K562 (cell line): ENCODE results near the gene TKT. TPM values are rescaled to one million over a fixed set of nuclear protein-coding genes. Genes with fewer than 3 reads are reported as not detected.

Experiments used
- ATAC-seq: fragments of 200-7000 bp; cut with Tn5 transposase; 3 replicates; pipeline ENCODE4 v1.9.1; 2020; ENCODE audit warnings: moderate library complexity
- BruUV-seq: library from RNA; stranded (reverse); fragments of 400-500 nt; replicated peaks from 2 replicates; lab custom pipeline; 2021; lab: Mats Ljungman, UMichigan
- CTCF ChIA-PET: fragments of 300-600 bp; formaldehyde crosslinking; extraction: SDS; loops from one replicate; lab custom pipeline; 2021; ENCODE audit warnings: low intra/inter-chr PET ratio; lab: Yijun Ruan, JAX
- POLR2A ChIA-PET: fragments of 300-600, 350-650 bp; sonication (Branson Sonifier 250); formaldehyde crosslinking; extraction: SDS; loops from one replicate; lab custom pipeline; 2021; ENCODE audit warnings: antibody characterized with exemption, inconsistent platforms; lab: Yijun Ruan, JAX
- DNase-seq, 4 experiments: peaks; one replicate each; pipeline versions ENCODE4 v3.0.0 to v3.0.0-alpha.2; 2011 to 2018; ENCODE audit warnings: low spot score in 3 of 4, mixed read lengths in 3 of 4; ENCODE audit errors: extremely low read depth in 1 of 4
- FAIRE-seq: peaks from 2 replicates; lab custom pipeline; 2011; peaks lifted over from hg19 to GRCh38; lab: Jason Lieb, UNC
- H2AFZ ChIP-seq: 2 replicates; pipeline ENCODE4 v1.6.0; 2011; ENCODE audit warnings: low read depth, low read length, control low read depth, inconsistent platforms
- H3K27ac ChIP-seq: fragments of 200-600 bp; 3 replicates; pipeline ENCODE4 v1.8.0; 2011; ENCODE audit warnings: low read depth, mild to moderate bottlenecking, control low read depth, inconsistent platforms, low read length, moderate library complexity, mixed read lengths; ENCODE audit errors: extremely low read depth
- H3K27me3 ChIP-seq, 2 experiments: fragments of 300-600 bp in 1 of 2; 2 replicates in 1 of 2; 3 replicates in 1 of 2; pipeline versions ENCODE4 v1.6.0 to v1.8.0; 2011; ENCODE audit warnings: inconsistent platforms in 2 of 2, low read length in 2 of 2, mild to moderate bottlenecking in 1 of 2, mixed read lengths in 1 of 2, moderate library complexity in 1 of 2; ENCODE audit not compliant: control insufficient read depth in 2 of 2, insufficient read depth in 2 of 2
- H3K36me3 ChIP-seq: fragments of 300-600 bp; 3 replicates; pipeline ENCODE4 v1.8.0; 2011; ENCODE audit warnings: mild to moderate bottlenecking, low read length, inconsistent platforms; ENCODE audit not compliant: control insufficient read depth, insufficient read depth
- H3K4me1 ChIP-seq, 2 experiments: fragments of 200-600 bp in 1 of 2; replicated peaks in 1 of 2; 2 replicates in 1 of 2; 3 replicates in 1 of 2; pipeline versions ENCODE4 v1.5.1 to v1.8.0; 2011; ENCODE audit warnings: inconsistent platforms in 2 of 2, low read length in 2 of 2, mild to moderate bottlenecking in 1 of 2, mixed read lengths in 1 of 2, moderate library complexity in 1 of 2; ENCODE audit not compliant: control insufficient read depth in 2 of 2, insufficient read depth in 2 of 2
- H3K4me2 ChIP-seq: 2 replicates; pipeline ENCODE4 v1.6.1; 2011; ENCODE audit warnings: low read length, control low read depth, inconsistent platforms, mixed read lengths; ENCODE audit not compliant: insufficient read depth
- H3K4me3 ChIP-seq: fragments of 200-600 bp; sonication (generic), shearing (Covaris generic); 2 replicates; pipeline ENCODE4 v1.5.1; 2016; ENCODE audit warnings: control low read depth, inconsistent platforms
- H3K79me2 ChIP-seq: fragments of 200-600 bp; 3 replicates; pipeline ENCODE4 v1.8.0; 2011; ENCODE audit warnings: low read length, inconsistent platforms; ENCODE audit not compliant: control insufficient read depth, insufficient read depth
- H3K9ac ChIP-seq, 2 experiments: 2 replicates each; pipeline versions ENCODE4 v1.6.0 to v1.6.1; 2011; ENCODE audit warnings: low read depth in 2 of 2, low read length in 2 of 2, control low read depth in 1 of 2, inconsistent platforms in 1 of 2, mild to moderate bottlenecking in 1 of 2, mixed read lengths in 1 of 2; ENCODE audit not compliant: insufficient read depth in 1 of 2
- H3K9me1 ChIP-seq: one replicate; pipeline ENCODE4 v1.6.0; 2011; ENCODE audit warnings: inconsistent platforms, mild to moderate bottlenecking, low read length, moderate library complexity; ENCODE audit not compliant: control insufficient read depth, insufficient read depth
- H3K9me3 ChIP-seq: replicated peaks from 2 replicates; pipeline ENCODE4 v1.5.1; 2011; ENCODE audit warnings: low read depth, low read length, inconsistent platforms; ENCODE audit not compliant: control insufficient read depth, insufficient read depth
- H4K20me1 ChIP-seq: replicated peaks from 2 replicates; pipeline ENCODE4 v1.6.1; 2011; ENCODE audit warnings: low read length, inconsistent platforms, mixed read lengths; ENCODE audit not compliant: control insufficient read depth, insufficient read depth
- HMGN3 ChIP-seq: IDR thresholded peaks from 2 replicates; pipeline ENCODE4 v1.6.1; 2011; ENCODE audit warnings: borderline replicate concordance, low read depth, mild to moderate bottlenecking, mixed read lengths, low read length; ENCODE audit not compliant: insufficient read length; ENCODE audit errors: extremely low read depth
- NELFE ChIP-seq: IDR thresholded peaks from 2 replicates; pipeline ENCODE4 v1.6.1; 2011; ENCODE audit warnings: mild to moderate bottlenecking; ENCODE audit not compliant: insufficient read depth, insufficient read length
- NR2F6 ChIP-seq: fragments of 450-650 bp; formaldehyde crosslinking; IDR thresholded peaks from 2 replicates; pipeline ENCODE4 v1.4.0; 2020; ENCODE audit warnings: mild to moderate bottlenecking
- PHF20 ChIP-seq: fragments of 450-650 bp; IDR thresholded peaks from 2 replicates; pipeline ENCODE4 v1.6.1; 2018; ENCODE audit not compliant: partially characterized antibody
- PHTF2 ChIP-seq: fragments of 250-450 bp; sonication (Bioruptor Pico); IDR thresholded peaks from 2 replicates; pipeline ENCODE4 v1.5.0; 2021; ENCODE audit warnings: mild to moderate bottlenecking
- SREBF1 ChIP-seq: fragments of 150-350 bp; IDR thresholded peaks from 2 replicates; pipeline ENCODE4 v1.6.1; 2014; ENCODE audit warnings: antibody characterized with exemption, low read depth, low read length, borderline replicate concordance
- TCF3 ChIP-seq: sonication (generic); formaldehyde crosslinking; IDR thresholded peaks from 2 replicates; pipeline ENCODE4 v1.4.0; 2020; ENCODE audit warnings: mild to moderate bottlenecking, missing genetic modification reagents
- TCF7L2 ChIP-seq: fragments of 150-350 bp; IDR thresholded peaks from 2 replicates; pipeline ENCODE4 v1.6.1; 2016; ENCODE audit warnings: low read depth, mild to moderate bottlenecking, low read length, moderate library complexity
- ZBTB1 ChIP-seq: sonication (generic); formaldehyde crosslinking; IDR thresholded peaks from 2 replicates; pipeline ENCODE4 v1.8.1; 2023; ENCODE audit warnings: missing genetic modification reagents, low read depth, mild to moderate bottlenecking, borderline replicate concordance
- ZFP36 ChIP-seq: fragments of 150-350 bp; IDR thresholded peaks from 2 replicates; pipeline ENCODE4 v1.6.1; 2018; ENCODE audit warnings: low read length, low read depth; ENCODE audit not compliant: partially characterized antibody
- ZNF282 ChIP-seq: sonication (generic); formaldehyde crosslinking; IDR thresholded peaks from 2 replicates; pipeline ENCODE4 v1.8.1; 2023; ENCODE audit warnings: missing genetic modification reagents
- ZNF668 ChIP-seq: fragments of 250-450 bp; sonication (Bioruptor Pico); IDR thresholded peaks from 2 replicates; pipeline ENCODE4 v1.8.0; 2022; ENCODE audit warnings: mild to moderate bottlenecking, inconsistent platforms
- WGBS: fragments of 100-300 bp; shearing (Covaris generic); methylation state at CpG from one replicate; pipeline ENCODE4 v1.1.6; 2016; ENCODE audit warnings: low coverage, mixed read lengths; ENCODE audit not compliant: insufficient coverage; ENCODE audit errors: missing lambda C conversion rate; 5-methylcytosine and 5-hydroxymethylcytosine counted together
- in situ Hi-C: fragments of 300-500 bp; cut with MboI; formaldehyde crosslinking; loops from 4 replicates; pipeline ENCODE4 v1.15.0; 2018; ENCODE audit warnings: inconsistent platforms, mixed read lengths
- intact Hi-C: fragments of 100-400 bp; cut with micrococcal nuclease; formaldehyde crosslinking; loops from 2 replicates; pipeline ENCODE4 v1.14.2; 2022
- polyA plus RNA-seq, 8 experiments: library from polyadenylated mRNA; depleted of rRNA in 4 of 8; stranded (reverse) in 5 of 8; unstranded in 3 of 8; fragments of >200 nt; fragmentation: Nextera tagmentation in 2 of 8; fragmentation: Illumina TruSeq in 1 of 8; extraction: Ambion mirVana in 2 of 8; extraction: Trizol in 1 of 8; gene quantifications; 2 replicates each; pipeline versions ENCODE4 v1.2.1 to v1.2.3, GENCODE V29; 2011 to 2014; ENCODE audit warnings: inconsistent platforms in 1 of 8, missing spikeins in 1 of 8
- total RNA-seq, 7 experiments: library from RNA; depleted of rRNA in 6 of 7; stranded (reverse); fragments of >200 nt in 6 of 7; fragmentation: Illumina TruSeq in 2 of 7; extraction: Trizol in 2 of 7; gene quantifications; 2 replicates each; pipeline versions ENCODE4 v1.2.1 to v1.2.3, GENCODE V29; 2011 to 2021; ENCODE audit warnings: low replicate concordance in 1 of 7
- TF ChIP-seq, protein P1 (sequence below), 3 experiments: fragments of 200-800 bp in 1 of 3; fragments of 250-450 bp in 1 of 3; fragments of 450-650 bp in 1 of 3; sonication (Bioruptor Pico) in 1 of 3; sonication (Bioruptor generic) in 1 of 3; formaldehyde crosslinking in 1 of 3; IDR thresholded peaks; 2 replicates each; pipeline versions ENCODE4 v1.6.1 to v1.8.0; 2016 to 2022; ENCODE audit warnings: mild to moderate bottlenecking in 2 of 3, missing genetic modification characterization in 2 of 3, missing compliant biosample characterization in 1 of 3, moderate library complexity in 1 of 3
- TF ChIP-seq, protein P2 (sequence below), 2 experiments: IDR thresholded peaks; 2 replicates each; pipeline ENCODE4 v1.6.1; 2012; ENCODE audit warnings: improper control_type of control experiment in 2 of 2, low read depth in 2 of 2, low read length in 2 of 2, borderline replicate concordance in 1 of 2
- TF ChIP-seq, protein P3 (sequence below): fragments of 450-650 bp; formaldehyde crosslinking; IDR thresholded peaks from 2 replicates; pipeline ENCODE4 v1.4.0; 2020; ENCODE audit warnings: mild to moderate bottlenecking

Gene TKT
- total and polyA plus RNA-seq, 9 of the 15 experiments (the other 6 are each of a cell fraction or from before 2014, with no cell fraction given) = 58.1 to 401 (median 187) TPM

DNA sequence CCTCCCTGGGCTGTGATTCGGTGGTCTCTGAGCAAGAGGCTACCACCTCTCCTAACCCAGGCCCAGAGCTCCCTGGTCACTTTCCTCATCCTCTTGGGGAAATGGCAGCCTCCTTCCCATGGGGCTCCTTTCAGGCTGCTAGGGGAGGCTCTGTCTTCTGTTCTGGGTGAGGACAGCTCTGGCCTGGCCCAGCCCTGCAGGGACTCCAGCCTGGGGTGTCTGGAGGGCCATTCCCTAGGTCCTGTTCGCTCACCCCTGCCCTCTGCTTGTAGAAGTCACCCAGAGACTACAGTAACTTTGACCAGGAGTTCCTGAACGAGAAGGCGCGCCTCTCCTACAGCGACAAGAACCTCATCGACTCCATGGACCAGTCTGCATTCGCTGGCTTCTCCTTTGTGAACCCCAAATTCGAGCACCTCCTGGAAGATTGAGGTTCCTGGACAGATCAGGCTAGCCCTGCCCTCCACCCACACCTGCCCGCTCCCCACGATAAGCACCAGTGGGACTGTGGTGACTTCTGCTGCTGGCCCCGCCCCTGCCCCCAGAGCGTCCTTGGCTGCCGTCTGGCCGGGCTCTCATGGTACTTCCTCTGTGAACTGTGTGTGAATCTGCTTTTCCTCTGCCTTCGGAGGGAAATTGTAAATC, 63.9 kb downstream of the TKT start:
- ChIA-PET CTCF (no interaction called here), POLR2A (interaction anchor here (0.6 to 1.2 kb wide), 2 partner anchors 15 to 83 kb away, joined by 3 read pairs; no protein-coding TSS in a partner anchor)
- Histone ChIP-seq H3K4me3 (no peak overlapping the region), H2AFZ (no peak overlapping the region), H3K27me3 (no peaks in the 10 kb centered on the region), H3K79me2 (no peaks in the 10 kb centered on the region), H3K9ac (peak overlapping the region in 1 of 2 experiments; percentile 52; a peak in 1 of 4 replicates), H3K36me3 (peaks cover 11% of the 10 kb centered on the region; the same call in 2 of the 3 replicates), H3K9me1 (no peaks in the 10 kb centered on the region), H3K27ac (no peak overlapping the region), H4K20me1 (0 out of 2 replicates have a peak, but pooled peaks cover 5% of the 10 kb centered on the region), H3K9me3 (no peaks in the 10 kb centered on the region), H3K4me2 (no peak overlapping the region), H3K4me1 (peaks cover 7 to 19% of the 10 kb centered on the region in 2 experiments; a peak in 4 of 5 replicates)
- WGBS = 69% methylated on average over 13 of the region's 16 CpGs
- intact Hi-C loops (no loop called here), in situ Hi-C loops (no loop called here)
- FAIRE-seq (no peak), DNase-seq (no peak), ATAC-seq (no peak)
- no TSS peak for BruUV-seq
- TF ChIP-seq TCF3 (CRISPR knock-in tag) (no peak), ZNF668 (CRISPR knock-in tag) (no peak), NELFE (no peak), ZFP36 (no peak), ZNF282 (CRISPR knock-in tag) (no peak), PHTF2 (CRISPR knock-in tag) (no peak), ZBTB1 (CRISPR knock-in tag) (no peak), PHF20 (no peak), SREBF1 (no peak), NR2F6 (CRISPR knock-in tag) (no peak), TCF7L2 (no peak), HMGN3 (no peak)
- TF ChIP-seq, protein P1, sequence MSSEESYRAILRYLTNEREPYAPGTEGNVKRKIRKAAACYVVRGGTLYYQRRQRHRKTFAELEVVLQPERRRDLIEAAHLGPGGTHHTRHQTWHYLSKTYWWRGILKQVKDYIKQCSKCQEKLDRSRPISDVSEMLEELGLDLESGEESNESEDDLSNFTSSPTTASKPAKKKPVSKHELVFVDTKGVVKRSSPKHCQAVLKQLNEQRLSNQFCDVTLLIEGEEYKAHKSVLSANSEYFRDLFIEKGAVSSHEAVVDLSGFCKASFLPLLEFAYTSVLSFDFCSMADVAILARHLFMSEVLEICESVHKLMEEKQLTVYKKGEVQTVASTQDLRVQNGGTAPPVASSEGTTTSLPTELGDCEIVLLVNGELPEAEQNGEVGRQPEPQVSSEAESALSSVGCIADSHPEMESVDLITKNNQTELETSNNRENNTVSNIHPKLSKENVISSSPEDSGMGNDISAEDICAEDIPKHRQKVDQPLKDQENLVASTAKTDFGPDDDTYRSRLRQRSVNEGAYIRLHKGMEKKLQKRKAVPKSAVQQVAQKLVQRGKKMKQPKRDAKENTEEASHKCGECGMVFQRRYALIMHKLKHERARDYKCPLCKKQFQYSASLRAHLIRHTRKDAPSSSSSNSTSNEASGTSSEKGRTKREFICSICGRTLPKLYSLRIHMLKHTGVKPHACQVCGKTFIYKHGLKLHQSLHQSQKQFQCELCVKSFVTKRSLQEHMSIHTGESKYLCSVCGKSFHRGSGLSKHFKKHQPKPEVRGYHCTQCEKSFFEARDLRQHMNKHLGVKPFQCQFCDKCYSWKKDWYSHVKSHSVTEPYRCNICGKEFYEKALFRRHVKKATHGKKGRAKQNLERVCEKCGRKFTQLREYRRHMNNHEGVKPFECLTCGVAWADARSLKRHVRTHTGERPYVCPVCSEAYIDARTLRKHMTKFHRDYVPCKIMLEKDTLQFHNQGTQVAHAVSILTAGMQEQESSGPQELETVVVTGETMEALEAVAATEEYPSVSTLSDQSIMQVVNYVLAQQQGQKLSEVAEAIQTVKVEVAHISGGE (CRISPR knock-in tag; IDR thresholded peaks at IDR 0.05) = no peak
- TF ChIP-seq, protein P2, sequence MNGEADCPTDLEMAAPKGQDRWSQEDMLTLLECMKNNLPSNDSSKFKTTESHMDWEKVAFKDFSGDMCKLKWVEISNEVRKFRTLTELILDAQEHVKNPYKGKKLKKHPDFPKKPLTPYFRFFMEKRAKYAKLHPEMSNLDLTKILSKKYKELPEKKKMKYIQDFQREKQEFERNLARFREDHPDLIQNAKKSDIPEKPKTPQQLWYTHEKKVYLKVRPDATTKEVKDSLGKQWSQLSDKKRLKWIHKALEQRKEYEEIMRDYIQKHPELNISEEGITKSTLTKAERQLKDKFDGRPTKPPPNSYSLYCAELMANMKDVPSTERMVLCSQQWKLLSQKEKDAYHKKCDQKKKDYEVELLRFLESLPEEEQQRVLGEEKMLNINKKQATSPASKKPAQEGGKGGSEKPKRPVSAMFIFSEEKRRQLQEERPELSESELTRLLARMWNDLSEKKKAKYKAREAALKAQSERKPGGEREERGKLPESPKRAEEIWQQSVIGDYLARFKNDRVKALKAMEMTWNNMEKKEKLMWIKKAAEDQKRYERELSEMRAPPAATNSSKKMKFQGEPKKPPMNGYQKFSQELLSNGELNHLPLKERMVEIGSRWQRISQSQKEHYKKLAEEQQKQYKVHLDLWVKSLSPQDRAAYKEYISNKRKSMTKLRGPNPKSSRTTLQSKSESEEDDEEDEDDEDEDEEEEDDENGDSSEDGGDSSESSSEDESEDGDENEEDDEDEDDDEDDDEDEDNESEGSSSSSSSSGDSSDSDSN (IDR thresholded peaks at IDR 0.05; ENCODE audit: borderline replicate concordance in 1 of 2, low read depth in 2 of 2, low read length in 2 of 2) = no peak
- TF ChIP-seq, protein P3, sequence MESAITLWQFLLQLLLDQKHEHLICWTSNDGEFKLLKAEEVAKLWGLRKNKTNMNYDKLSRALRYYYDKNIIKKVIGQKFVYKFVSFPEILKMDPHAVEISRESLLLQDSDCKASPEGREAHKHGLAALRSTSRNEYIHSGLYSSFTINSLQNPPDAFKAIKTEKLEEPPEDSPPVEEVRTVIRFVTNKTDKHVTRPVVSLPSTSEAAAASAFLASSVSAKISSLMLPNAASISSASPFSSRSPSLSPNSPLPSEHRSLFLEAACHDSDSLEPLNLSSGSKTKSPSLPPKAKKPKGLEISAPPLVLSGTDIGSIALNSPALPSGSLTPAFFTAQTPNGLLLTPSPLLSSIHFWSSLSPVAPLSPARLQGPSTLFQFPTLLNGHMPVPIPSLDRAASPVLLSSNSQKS (CRISPR knock-in tag) = no peak
